IMR-90 (cell line): ENCODE data around the gene PITPNM2. TPM values are rescaled to one million over a fixed set of nuclear protein-coding genes. Genes with fewer than 3 reads are reported as not detected.

Experiments
- ATAC-seq: fragments of 200-7000 bp; cut with Tn5 transposase; 2 replicates; pipeline ENCODE4 v1.9.1; 2020; ENCODE audit warnings: low read depth, mild to moderate bottlenecking, moderate library complexity
- BruUV-seq: library from RNA; stranded (reverse); fragments of 400-500 nt; replicated peaks from 2 replicates; lab custom pipeline; 2021; lab: Mats Ljungman, UMichigan
- CTCF ChIA-PET: fragments of 300-600 bp; formaldehyde crosslinking; extraction: SDS; loops from one replicate; lab custom pipeline; 2021; ENCODE audit warnings: antibody characterized with exemption; lab: Yijun Ruan, JAX
- POLR2A ChIA-PET: fragments of 300-600 bp; sonication (Branson Sonifier 250); formaldehyde crosslinking; loops from one replicate; lab custom pipeline; 2022; ENCODE audit warnings: antibody characterized with exemption; ENCODE audit not compliant: unreplicated experiment; lab: Charles Lee
- DNase-seq: peaks from one replicate; pipeline ENCODE4 v3.0.0; 2013
- H2AFZ ChIP-seq: replicated peaks from 2 replicates; pipeline ENCODE3; 2013; ENCODE audit warnings: low read length, mild to moderate bottlenecking; ENCODE audit not compliant: poor library complexity
- H2AK5ac ChIP-seq: 2 replicates; pipeline ENCODE4 v1.6.1; 2013; ENCODE audit warnings: low read depth, low read length, inconsistent platforms
- H2AK9ac ChIP-seq: replicated peaks from 2 replicates; pipeline ENCODE3; 2013; ENCODE audit warnings: mild to moderate bottlenecking, low read depth, low read length, moderate library complexity; ENCODE audit not compliant: poor library complexity
- H2BK120ac ChIP-seq: 2 replicates; pipeline ENCODE4 v1.6.1; 2013; ENCODE audit warnings: low read depth, low read length, inconsistent platforms
- H2BK15ac ChIP-seq: 3 replicates; pipeline ENCODE4 v1.6.1; 2013; ENCODE audit warnings: low read depth, low read length, inconsistent platforms
- H2BK20ac ChIP-seq: 2 replicates; pipeline ENCODE4 v1.6.1; 2013; ENCODE audit warnings: low read depth, mild to moderate bottlenecking, inconsistent platforms, low read length, moderate library complexity
- H2BK5ac ChIP-seq: 2 replicates; pipeline ENCODE4 v1.6.1; 2013; ENCODE audit warnings: mild to moderate bottlenecking, low read depth, low read length, inconsistent platforms; ENCODE audit not compliant: poor library complexity, severe bottlenecking
- H3K14ac ChIP-seq: replicated peaks from 2 replicates; pipeline ENCODE4 v1.6.1; 2013; ENCODE audit warnings: low read depth, low read length, inconsistent platforms
- H3K18ac ChIP-seq: 2 replicates; pipeline ENCODE4 v1.6.1; 2013; ENCODE audit warnings: low read depth, low read length, control low read depth
- H3K23ac ChIP-seq: 2 replicates; pipeline ENCODE4 v1.6.1; 2013; ENCODE audit warnings: low read depth, low read length, inconsistent platforms
- H3K27ac ChIP-seq: 2 replicates; pipeline ENCODE4 v1.5.1; 2013; ENCODE audit warnings: mild to moderate bottlenecking, control low read depth, low read length; ENCODE audit not compliant: insufficient read depth
- H3K27me3 ChIP-seq: 2 replicates; pipeline ENCODE4 v1.6.1; 2013; ENCODE audit warnings: low read length; ENCODE audit not compliant: control insufficient read depth, insufficient read depth
- H3K36me3 ChIP-seq: 2 replicates; pipeline ENCODE4 v1.6.1; 2013; ENCODE audit warnings: low read length, mixed read lengths; ENCODE audit not compliant: control insufficient read depth, insufficient read depth
- H3K4ac ChIP-seq: 2 replicates; pipeline ENCODE4 v1.6.1; 2013; ENCODE audit warnings: low read depth, low read length, inconsistent platforms
- H3K4me1 ChIP-seq: 2 replicates; pipeline ENCODE4 v1.6.1; 2013; ENCODE audit warnings: low read length, mixed read lengths; ENCODE audit not compliant: control insufficient read depth, insufficient read depth
- H3K4me2 ChIP-seq: 2 replicates; pipeline ENCODE4 v1.6.1; 2013; ENCODE audit warnings: low read depth, mild to moderate bottlenecking, control low read depth, low read length, moderate library complexity
- H3K4me3 ChIP-seq: 2 replicates; pipeline ENCODE4 v1.5.1; 2013; ENCODE audit warnings: low read depth, mild to moderate bottlenecking, control low read depth, low read length, moderate library complexity; ENCODE audit not compliant: insufficient read depth
- H3K56ac ChIP-seq: 2 replicates; pipeline ENCODE4 v1.6.1; 2013; ENCODE audit warnings: low read length, inconsistent platforms; ENCODE audit not compliant: insufficient read depth; ENCODE audit errors: extremely low read depth
- H3K79me1 ChIP-seq, 2 experiments: 2 replicates each; pipeline ENCODE4 v1.6.1; 2013; ENCODE audit warnings: low read length in 2 of 2, inconsistent platforms in 1 of 2, low read depth in 1 of 2
- H3K9ac ChIP-seq: 2 replicates; pipeline ENCODE4 v1.6.1; 2013; ENCODE audit warnings: low read depth, low read length, control low read depth
- H3K9me1 ChIP-seq: 2 replicates; pipeline ENCODE4 v1.6.1; 2013; ENCODE audit warnings: low read length, inconsistent platforms; ENCODE audit not compliant: insufficient read depth
- H3K9me3 ChIP-seq: 2 replicates; pipeline ENCODE4 v1.6.1; 2013; ENCODE audit warnings: low read length; ENCODE audit not compliant: control insufficient read depth, insufficient read depth
- H4K20me1 ChIP-seq: 2 replicates; pipeline ENCODE4 v1.6.1; 2013; ENCODE audit warnings: low read length, inconsistent platforms; ENCODE audit not compliant: insufficient read depth
- H4K5ac ChIP-seq: 2 replicates; pipeline ENCODE4 v1.6.1; 2013; ENCODE audit warnings: mild to moderate bottlenecking, low read depth, low read length, control low read depth
- H4K8ac ChIP-seq, 2 experiments: 2 replicates each; pipeline ENCODE4 v1.6.1; 2013; ENCODE audit warnings: low read depth in 2 of 2, low read length in 2 of 2, control low read depth in 1 of 2, inconsistent platforms in 1 of 2
- H4K91ac ChIP-seq: 2 replicates; pipeline ENCODE4 v1.6.1; 2013; ENCODE audit warnings: low read depth, low read length, inconsistent platforms; ENCODE audit not compliant: insufficient read depth
- BHLHE40 ChIP-seq: fragments of 150-350 bp; IDR thresholded peaks from 2 replicates; pipeline ENCODE4 v1.6.1; 2016; ENCODE audit warnings: mild to moderate bottlenecking, low read depth, low read length
- CEBPB ChIP-seq: IDR thresholded peaks from 2 replicates; pipeline ENCODE4 v1.6.1; 2012; ENCODE audit warnings: low read depth, low read length, improper control_type of control experiment
- CHD1 ChIP-seq: IDR thresholded peaks from 2 replicates; pipeline ENCODE4 v1.6.1; 2012; ENCODE audit warnings: low read depth, low read length, improper control_type of control experiment
- ELK1 ChIP-seq: fragments of 150-350 bp; IDR thresholded peaks from 2 replicates; pipeline ENCODE4 v1.6.1; 2016; ENCODE audit warnings: low read depth, mild to moderate bottlenecking, low read length, moderate library complexity, borderline replicate concordance
- FOS ChIP-seq: fragments of 150-350 bp; IDR thresholded peaks from 2 replicates; pipeline ENCODE4 v1.6.1; 2016; ENCODE audit warnings: low read depth, low read length
- MAFK ChIP-seq: IDR thresholded peaks from 2 replicates; pipeline ENCODE4 v1.6.1; 2012; ENCODE audit warnings: low read depth, low read length, improper control_type of control experiment
- MAZ ChIP-seq: IDR thresholded peaks from 2 replicates; pipeline ENCODE4 v1.6.1; 2012; ENCODE audit warnings: low read depth, mild to moderate bottlenecking, low read length, improper control_type of control experiment, moderate library complexity, borderline replicate concordance
- MXI1 ChIP-seq: IDR thresholded peaks from 2 replicates; pipeline ENCODE4 v1.6.1; 2012; ENCODE audit warnings: low read depth, mild to moderate bottlenecking, low read length, moderate library complexity, borderline replicate concordance
- NFE2L2 ChIP-seq: fragments of 150-350 bp; IDR thresholded peaks from 2 replicates; pipeline ENCODE4 v1.6.1; 2016; ENCODE audit warnings: low read depth, mild to moderate bottlenecking, low read length
- RAD21 ChIP-seq: IDR thresholded peaks from 2 replicates; pipeline ENCODE4 v1.6.1; 2012; ENCODE audit warnings: low read length, improper control_type of control experiment
- RCOR1 ChIP-seq: IDR thresholded peaks from 2 replicates; pipeline ENCODE4 v1.6.1; 2012; ENCODE audit warnings: mild to moderate bottlenecking, low read length, improper control_type of control experiment; ENCODE audit not compliant: insufficient replicate concordance
- SMC3 ChIP-seq: fragments of 150-350 bp; IDR thresholded peaks from 2 replicates; pipeline ENCODE4 v1.6.1; 2016; ENCODE audit warnings: low read depth, mild to moderate bottlenecking, antibody characterized with exemption, low read length, moderate library complexity
- WGBS, 2 experiments: methylation state at CpG; one replicate each; pipeline versions ENCODE4 v1.1.5 to v1.1.7; 2013; ENCODE audit warnings: missing lambda C conversion rate in 2 of 2; ENCODE audit not compliant: insufficient read length in 1 of 2; ENCODE audit errors: extremely low coverage in 2 of 2; 5-methylcytosine and 5-hydroxymethylcytosine counted together
- dilution Hi-C: fragments of 300-500 bp; cut with HindIII; formaldehyde crosslinking; loops from one replicate; pipeline ENCODE4 v1.14.3; 2018; ENCODE audit warnings: low sequenced_read_pairs; ENCODE audit not compliant: unreplicated experiment
- in situ Hi-C: fragments of 300-500 bp; cut with MboI; formaldehyde crosslinking; loops from 3 replicates; pipeline ENCODE4 v1.14.3; 2019; ENCODE audit warnings: low sequenced_read_pairs, inconsistent platforms, mixed read lengths
- intact Hi-C: fragments of 100-400 bp; cut with micrococcal nuclease; formaldehyde crosslinking; loops from 2 replicates; pipeline ENCODE4 v1.10.0; 2022
- polyA plus RNA-seq, 3 experiments: library from polyadenylated mRNA; depleted of rRNA; stranded (reverse); fragments of >200 nt; gene quantifications; 2 replicates each; pipeline ENCODE4 v1.2.3, GENCODE V29; 2012; ENCODE audit warnings: low replicate concordance in 1 of 3
- total RNA-seq: library from RNA; depleted of rRNA; stranded (reverse); fragments of >200 nt; gene quantifications from 2 replicates; pipeline ENCODE4 v1.2.3, GENCODE V29; 2012
- TF ChIP-seq, protein P1 (sequence below): fragments of 150-350 bp; IDR thresholded peaks from 2 replicates; pipeline ENCODE4 v1.6.1; 2017; ENCODE audit warnings: mild to moderate bottlenecking, antibody characterized with exemption, low read length, low read depth

PITPNM2 gene
- total and polyA plus RNA-seq, 2 of the 4 experiments (the other 2 are of a cell fraction): 1.6 to 3.0 TPM

DNA sequence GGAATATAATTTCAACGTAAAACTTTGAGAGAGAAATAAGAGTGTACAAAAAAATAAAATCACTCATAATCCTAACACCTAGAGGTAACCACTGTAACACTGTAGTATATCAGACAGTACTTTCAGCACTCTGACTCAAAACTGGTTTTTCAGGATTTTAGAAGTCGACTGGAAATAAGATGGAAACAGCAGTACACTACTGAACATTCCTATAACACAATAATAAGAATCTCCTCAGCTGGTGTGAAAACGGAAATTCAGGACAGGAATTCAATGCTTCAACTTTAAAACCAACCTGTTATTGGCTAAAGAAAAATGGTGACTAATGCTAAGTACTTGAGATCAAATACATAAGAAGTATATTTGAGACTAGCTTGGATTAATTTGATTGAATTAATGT, 12.3 kb upstream of the PITPNM2 start:
- H2BK120ac ChIP-seq: no peak overlapping the region
- H3K18ac ChIP-seq: no peak overlapping the region
- 0 out of 4 replicates have a peak, but pooled peaks cover 0 to 4% of the 10 kb centered on the region in 2 experiments for H3K79me1 ChIP-seq
- H4K91ac ChIP-seq: no peak overlapping the region
- H3K9ac ChIP-seq: no peak overlapping the region
- no peaks in the 10 kb centered on the region for H3K4me1 ChIP-seq
- no peak overlapping the region for H2BK20ac ChIP-seq
- no peak overlapping the region for H3K14ac ChIP-seq
- no TSS peak for BruUV-seq
- H4K8ac ChIP-seq: no peak overlapping the region
- no peak overlapping the region for H2AK9ac ChIP-seq
- H3K9me3 ChIP-seq: no peaks in the 10 kb centered on the region
- DNase-seq (no peak), ATAC-seq (no peak)
- no peak overlapping the region for H3K56ac ChIP-seq
- no peak overlapping the region for H2BK15ac ChIP-seq
- no peak overlapping the region for H3K23ac ChIP-seq
- H3K4ac ChIP-seq: no peak overlapping the region
- peaks cover 11% of the 10 kb centered on the region for H3K36me3 ChIP-seq
- no peak overlapping the region for H2BK5ac ChIP-seq
- H3K27ac ChIP-seq: no peak overlapping the region
- no peaks in the 10 kb centered on the region for H4K20me1 ChIP-seq
- CTCF ChIA-PET: interaction anchor here (0.6 kb wide), 1 partner anchor 140 kb away, joined by 3 read pairs; no protein-coding TSS in a partner anchor
- no CpG with 5 or more reads among the region's 3 CpGs for WGBS, 2 experiments
- peaks cover 3% of the 10 kb centered on the region; the same call in 1 of the 2 replicates for H3K9me1 ChIP-seq
- no peak overlapping the region for H3K4me3 ChIP-seq
- no peak overlapping the region for H3K4me2 ChIP-seq
- POLR2A ChIA-PET: no interaction called here
- no peak overlapping the region for H2AK5ac ChIP-seq
- no peak overlapping the region for H2AFZ ChIP-seq
- H4K5ac ChIP-seq: no peak overlapping the region
- intact Hi-C loops: loop anchor here (5.0 kb wide), 1 partner anchor 44 kb away; no protein-coding TSS in a partner anchor
- H3K27me3 ChIP-seq: no peaks in the 10 kb centered on the region
- TF ChIP-seq BHLHE40: no peak
- no peak for TF ChIP-seq CHD1
- TF ChIP-seq MXI1: no peak
- TF ChIP-seq, protein P1, sequence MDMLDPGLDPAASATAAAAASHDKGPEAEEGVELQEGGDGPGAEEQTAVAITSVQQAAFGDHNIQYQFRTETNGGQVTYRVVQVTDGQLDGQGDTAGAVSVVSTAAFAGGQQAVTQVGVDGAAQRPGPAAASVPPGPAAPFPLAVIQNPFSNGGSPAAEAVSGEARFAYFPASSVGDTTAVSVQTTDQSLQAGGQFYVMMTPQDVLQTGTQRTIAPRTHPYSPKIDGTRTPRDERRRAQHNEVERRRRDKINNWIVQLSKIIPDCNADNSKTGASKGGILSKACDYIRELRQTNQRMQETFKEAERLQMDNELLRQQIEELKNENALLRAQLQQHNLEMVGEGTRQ: no peak
- TF ChIP-seq RCOR1: no peak
- TF ChIP-seq MAZ: no peak
- TF ChIP-seq RAD21: no peak
- no peak for TF ChIP-seq FOS
- TF ChIP-seq SMC3: no peak
- TF ChIP-seq ELK1: no peak
- no peak for TF ChIP-seq CEBPB
- TF ChIP-seq MAFK: no peak
- TF ChIP-seq NFE2L2: no peak
- dilution Hi-C loops: no loop called here
- in situ Hi-C loops: no loop called here
